A172 (cell line): ENCODE measurements around the gene CAMK2D. TPM values are rescaled to one million over a fixed set of nuclear protein-coding genes. Genes with fewer than 3 reads are reported as not detected.

Source experiments
- DNase-seq: peaks from one replicate; pipeline ENCODE4 v3.0.0-alpha.2; 2015; ENCODE audit warnings: low spot score
- total RNA-seq: library from RNA; depleted of rRNA; stranded (reverse); fragments of >200 nt; shearing (Covaris generic); gene quantifications from 2 replicates; pipeline ENCODE4 v1.2.3, GENCODE V29; 2014

CAMK2D gene
- total RNA-seq, 1 experiment from 2014 or later = 31.2 TPM

DNA sequence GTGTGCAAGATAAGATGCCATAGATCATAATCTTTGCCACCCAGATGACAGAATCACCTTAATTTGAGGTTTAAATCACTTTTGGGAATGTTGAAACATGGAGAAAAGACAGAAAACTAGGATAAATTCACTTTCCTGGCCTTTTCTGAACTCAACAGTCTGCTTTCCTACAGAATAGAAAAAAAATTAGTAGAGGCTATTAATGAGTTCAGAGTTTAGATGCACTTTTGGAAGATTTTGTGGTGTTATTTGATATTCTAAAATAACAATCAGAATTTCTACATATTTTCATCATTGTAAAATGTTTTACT is 195.9 kb downstream of the CAMK2D start:
- DNase-seq = no peak

DNA sequence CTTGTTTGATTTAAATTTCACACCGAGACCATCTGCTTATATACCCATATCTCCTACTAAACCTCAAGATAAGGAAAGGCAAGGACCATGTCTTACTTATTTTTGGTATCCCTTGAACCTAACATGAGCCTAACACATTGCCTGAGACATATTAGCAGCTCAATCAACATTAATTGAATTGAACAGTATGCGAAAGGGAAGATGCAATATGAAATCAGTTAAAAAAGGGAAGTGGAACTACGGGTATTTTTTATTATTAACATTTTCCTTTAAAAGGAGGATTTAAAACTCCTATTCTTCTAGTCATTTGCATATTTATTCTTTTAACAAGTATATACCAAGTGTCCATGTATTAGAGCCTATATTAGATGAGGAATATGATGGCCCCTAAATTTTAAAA is 197.0 kb downstream of the CAMK2D start:
- no peak for DNase-seq

- no peak for DNase-seq
Measured at GRCh38 chr4:113563691-113564378, 197.7 kb downstream of the CAMK2D start.

GRCh38 chr4:113561758-113562157 is 199.8 kb downstream of the CAMK2D start:
- DNase-seq = no peak

DNA sequence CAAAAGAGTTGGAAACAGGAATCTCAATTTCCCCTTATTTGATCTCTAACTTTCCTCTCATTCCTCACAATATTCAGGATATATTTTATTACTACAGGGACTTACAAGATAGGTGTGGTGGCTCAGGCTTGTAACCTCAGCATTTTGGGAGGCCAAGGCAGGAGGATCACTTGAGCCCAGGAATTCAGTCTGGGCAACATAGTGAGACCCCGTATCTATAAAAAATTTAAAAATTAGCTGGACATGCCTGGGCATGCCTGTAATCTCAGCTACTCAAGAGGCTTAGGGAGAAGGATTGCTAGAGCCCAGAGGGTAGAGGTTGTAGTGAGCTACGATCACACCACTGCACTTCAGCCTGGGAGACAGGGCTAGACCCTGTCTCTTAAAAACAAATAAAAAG is 200.4 kb downstream of the CAMK2D start:
- DNase-seq = no peak

GRCh38 chr4:113560579-113560978 is 201.0 kb downstream of the CAMK2D start:
- DNase-seq = no peak

DNA sequence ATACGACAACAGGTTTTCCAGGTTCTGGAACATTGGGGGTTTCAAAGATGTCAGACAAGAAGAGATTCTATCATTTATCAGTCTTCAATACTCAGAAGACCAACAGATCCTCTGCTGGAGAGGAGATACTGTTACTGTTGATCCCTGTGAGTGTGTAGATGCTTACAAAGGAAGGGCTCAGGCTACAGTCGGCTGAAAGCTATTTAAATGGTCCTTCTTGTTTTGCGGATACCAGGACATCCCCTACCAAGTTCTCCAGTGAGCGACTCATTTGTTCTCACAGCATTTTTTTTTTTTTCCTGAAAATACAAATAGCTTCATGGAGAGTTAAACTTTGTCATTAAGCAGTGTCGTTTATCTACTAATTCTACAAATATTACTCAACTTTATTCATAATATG is 201.6 kb downstream of the CAMK2D start:
- no peak for DNase-seq

DNA sequence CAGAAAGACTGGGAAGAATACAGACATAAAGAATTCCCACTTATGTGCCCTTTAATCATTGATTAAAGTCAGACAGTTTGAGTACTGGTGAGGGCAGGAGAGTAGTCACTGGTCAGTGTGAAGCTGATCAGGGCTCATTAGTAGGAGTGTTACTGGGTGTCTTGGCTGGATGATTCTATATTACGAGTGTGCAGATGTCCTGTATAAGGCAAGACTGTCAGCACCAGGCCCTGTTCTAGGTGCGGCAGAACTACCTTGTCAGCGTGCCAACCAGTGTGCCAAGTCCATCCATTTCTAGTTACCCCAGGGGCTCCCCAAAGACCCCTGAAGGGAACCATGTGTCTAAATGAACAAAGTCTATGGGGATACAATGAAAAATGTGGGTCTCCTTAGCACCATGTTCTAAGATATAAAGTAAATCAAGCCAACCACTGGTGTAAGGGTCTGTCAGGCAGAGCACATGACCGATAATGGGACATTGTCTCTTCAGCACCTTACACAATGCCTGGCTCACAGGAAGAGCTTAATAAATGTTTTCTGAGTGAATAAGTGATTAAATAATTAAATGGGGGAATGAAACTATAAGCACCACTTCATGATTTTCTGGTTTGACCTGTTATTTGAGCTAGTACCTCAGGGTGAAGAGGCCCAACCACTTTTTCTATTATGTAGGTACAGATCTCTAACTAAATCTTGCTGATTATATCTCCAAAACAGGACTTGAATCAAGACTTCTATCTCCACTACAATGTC is 205.0 kb downstream of the CAMK2D start:
- no peak for DNase-seq

GRCh38 chr4:113555868-113556267 is 205.7 kb downstream of the CAMK2D start:
- DNase-seq = no peak

DNA sequence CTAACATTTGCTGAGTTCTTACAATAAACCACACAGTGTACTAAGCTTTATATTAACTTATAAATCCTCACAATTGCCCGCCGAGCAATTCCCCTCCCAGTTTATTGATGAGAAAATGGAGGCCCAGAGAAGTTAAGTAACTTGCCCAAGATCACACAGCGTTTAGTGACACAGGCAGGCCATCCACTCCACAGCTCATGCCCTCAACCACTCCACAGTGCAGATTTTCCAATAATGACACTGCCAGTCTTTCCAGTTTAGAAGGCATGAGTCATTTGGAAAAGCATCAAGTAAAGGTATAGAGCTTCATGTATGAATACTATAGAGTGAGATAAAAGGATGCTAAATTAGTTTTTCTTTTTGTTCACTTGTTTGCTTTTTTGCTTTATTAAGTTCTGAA is 208.5 kb downstream of the CAMK2D start:
- DNase-seq = no peak

GRCh38 chr4:113550510-113550909 is 211.0 kb downstream of the CAMK2D start:
- no peak for DNase-seq

DNA sequence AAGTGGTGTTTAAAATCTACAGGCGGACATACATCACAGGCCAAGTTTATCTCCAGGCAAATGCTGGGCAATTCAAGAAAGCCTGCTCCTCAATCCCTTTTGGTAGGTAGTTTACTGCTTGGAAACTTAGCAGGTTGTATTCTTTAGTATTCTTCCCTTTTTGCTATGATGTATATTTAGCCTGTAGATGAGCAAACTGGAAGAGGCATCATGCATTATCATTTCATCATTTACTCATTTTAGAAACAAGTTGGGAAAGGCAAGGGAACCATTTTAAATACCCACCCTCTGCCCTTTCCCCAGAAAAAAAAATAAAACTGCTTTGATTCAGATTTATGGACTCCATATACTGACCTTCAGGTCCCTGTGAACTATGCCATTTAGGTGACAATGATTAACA is 213.2 kb downstream of the CAMK2D start:
- DNase-seq = no peak

GRCh38 chr4:113547487-113548042 is 214.0 kb downstream of the CAMK2D start:
- DNase-seq = peak; percentile 97

- DNase-seq = no peak
Measured at GRCh38 chr4:113541933-113542332, 219.6 kb downstream of the CAMK2D start.

DNA sequence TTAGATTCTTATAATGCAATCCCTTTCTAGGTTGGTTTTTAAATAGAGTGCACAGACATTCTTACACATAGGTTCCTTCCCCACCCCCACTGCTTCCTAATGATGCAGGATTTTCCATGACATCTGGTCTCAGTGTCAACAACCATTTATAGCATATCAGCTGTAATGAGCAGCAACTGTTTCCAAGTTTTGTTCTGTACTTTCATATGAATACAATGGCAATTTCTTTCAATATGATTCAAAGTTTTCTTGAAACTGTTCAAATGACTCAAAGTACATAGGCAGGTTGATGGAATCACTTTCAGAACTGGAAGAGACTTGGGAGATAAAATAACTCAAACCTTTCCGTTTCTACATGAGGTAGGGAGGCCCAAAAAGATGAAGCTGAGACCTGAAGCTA is 220.7 kb downstream of the CAMK2D start:
- no peak for DNase-seq

DNA sequence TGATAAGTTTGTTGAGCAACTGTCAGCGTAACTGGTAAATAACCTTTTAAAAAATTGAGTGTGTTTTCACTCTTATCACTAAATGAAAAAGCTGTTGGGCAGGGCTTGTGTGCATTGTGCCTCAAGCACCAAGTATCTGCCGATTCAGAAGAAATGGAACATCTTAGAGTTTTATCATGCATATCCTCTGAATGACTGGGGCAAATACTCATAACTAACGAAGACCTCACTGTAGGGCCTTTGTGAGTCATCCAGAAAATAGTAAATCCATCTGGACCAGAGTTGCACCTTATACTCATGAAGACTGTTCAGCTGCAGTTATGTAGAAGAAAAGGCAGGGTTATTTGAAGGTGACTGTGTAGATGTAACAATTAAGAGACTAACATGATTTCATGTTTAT is 222.1 kb downstream of the CAMK2D start:
- peak; percentile 31 for DNase-seq

DNA sequence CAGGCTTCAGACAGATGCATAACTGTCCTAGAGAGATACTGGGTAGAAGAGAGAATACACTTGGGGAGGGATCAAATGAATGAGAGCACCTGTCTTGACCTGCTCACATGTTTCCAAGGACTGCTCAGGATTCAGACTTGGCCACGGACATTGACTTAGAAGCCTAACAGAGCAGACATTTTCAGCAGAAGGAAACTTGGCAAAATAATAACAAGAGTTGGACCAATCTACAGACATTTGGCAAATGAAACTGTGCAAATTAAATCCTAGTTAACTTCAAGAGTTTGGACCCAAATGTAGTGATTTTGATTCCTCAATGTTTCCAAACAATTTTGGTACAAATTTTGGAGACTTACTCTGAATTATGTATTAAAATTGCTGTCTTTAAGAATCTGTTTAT is 223.9 kb downstream of the CAMK2D start:
- no peak for DNase-seq

DNA sequence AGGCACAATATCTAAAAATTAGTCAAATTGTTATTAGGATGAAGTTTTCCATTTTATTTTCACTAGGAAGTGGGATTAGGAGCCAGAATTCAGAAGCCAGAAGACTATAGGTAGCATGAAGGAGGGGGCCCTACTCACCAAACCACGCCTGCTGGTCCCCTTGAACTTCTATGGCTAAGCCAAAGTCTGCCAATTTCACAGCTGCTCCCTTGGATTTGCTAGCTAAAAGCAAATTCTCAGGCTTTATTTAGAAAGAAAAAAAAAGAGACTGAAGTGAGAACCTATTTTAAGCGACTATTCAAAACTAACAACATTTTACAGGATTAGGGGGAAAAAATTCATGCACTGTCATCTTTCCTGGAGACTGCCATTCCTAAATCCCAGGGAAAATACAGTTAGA is 224.3 kb downstream of the CAMK2D start:
- DNase-seq = no peak

DNA sequence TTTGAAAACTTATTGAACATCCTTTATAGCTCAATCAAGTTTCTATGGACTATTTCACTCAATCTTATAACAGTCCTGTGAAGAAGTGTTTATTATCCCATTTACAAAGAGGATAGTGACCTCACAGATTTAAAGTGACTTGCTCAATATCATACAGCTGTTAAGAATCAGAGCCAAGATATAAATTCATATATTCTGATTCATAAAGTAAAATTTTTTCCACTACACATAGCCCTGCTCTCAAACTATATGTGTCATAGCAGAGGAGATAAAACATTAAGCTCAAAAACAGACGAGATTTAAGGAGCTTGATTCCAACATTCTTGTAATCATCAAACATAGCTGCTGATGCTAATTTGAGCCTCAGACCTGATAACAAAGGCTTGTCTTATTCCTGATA is 226.8 kb downstream of the CAMK2D start:
- DNase-seq = no peak

DNA sequence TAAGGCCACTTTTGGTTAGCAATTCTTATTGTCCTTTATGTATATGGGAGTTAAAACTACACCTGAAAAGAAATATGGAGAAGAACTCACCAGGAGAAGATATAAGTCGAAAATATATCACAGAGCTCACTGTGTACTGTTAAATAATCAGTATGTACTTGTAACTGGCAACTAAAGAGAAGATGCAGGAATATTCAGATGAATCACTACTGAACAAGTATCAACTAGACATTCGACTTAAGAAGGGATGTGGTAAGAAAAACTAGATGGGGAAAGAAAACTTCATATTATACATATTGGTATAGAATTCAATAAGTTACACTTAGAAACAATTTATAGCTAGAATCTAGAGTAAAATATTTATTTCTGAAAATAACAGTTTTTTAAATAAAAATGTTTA is 230.0 kb downstream of the CAMK2D start:
- DNase-seq = no peak

- DNase-seq = no peak
Measured at GRCh38 chr4:113528395-113528794, 233.1 kb downstream of the CAMK2D start.

DNA sequence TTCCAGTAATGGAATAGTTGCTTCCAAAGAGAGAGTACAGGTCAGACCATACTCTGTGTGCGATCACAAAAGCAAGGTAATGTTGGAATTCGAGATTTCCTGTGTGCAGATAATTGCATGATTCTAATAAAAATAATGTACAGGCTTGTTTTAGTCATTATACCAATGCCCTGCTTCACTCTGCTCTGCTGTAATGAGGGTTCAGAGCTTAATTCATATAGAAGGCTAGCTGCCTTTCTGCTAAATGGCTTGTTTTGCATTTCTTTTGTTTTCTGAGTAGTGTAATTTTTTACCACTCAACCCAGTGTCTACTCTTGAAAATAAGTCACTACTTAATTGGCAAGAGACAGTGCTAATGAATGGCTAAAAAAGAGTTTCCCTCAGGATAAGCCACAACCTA is 236.0 kb downstream of the CAMK2D start:
- no peak for DNase-seq

DNA sequence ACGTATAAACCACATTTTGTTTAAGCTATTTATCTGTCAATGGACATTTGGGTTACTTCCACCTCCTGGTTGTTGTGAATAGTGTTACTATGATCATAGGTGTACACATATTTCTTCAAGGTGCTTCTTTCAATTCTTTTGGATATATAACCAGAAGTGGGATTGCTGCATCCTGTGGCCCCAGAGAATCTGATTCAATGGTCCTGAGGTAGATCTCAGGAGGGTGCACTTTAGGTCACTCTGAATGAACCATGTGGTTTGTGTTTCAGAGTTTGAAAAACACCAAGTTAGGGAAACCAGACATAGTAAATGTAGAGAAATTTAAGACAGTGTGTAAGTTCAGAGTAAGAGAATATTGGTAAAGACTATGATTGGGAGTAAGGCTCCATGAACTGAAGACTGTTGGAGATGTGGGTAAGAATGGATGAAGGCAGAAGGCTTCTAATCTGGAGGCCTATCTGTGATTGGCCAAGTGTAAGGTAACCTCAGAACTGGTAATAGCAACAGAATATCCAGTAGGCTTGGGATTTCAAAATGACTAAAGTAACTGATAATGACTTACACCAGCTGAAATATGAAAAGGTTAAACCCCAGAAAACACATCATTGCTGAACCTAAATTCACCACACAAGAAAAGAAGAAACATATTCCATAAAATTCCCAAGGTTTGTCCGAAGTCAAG is 236.9 kb downstream of the CAMK2D start:
- DNase-seq = no peak
